ENCODE data around the gene ID2.

Gene ID2

GRCh38 chr2:8666581-8666980 lies 15.3 kb upstream of the ID2 start:
- H3K14ac ChIP-seq (ENCODE audit: low read length): no peak overlapping the region
- no peak for DNase-seq (ENCODE audit: low spot score)
- no peak overlapping the region for H3K4ac ChIP-seq (ENCODE audit: low read length)
- no peak overlapping the region for H3K23ac ChIP-seq (ENCODE audit: low read depth, low read length, poor library complexity)
- no peaks in the 10 kb centered on the region for H3K36me3 ChIP-seq (replicated peaks in 1 of 2; ENCODE audit: control insufficient read depth in 2 of 2, insufficient read depth in 2 of 2, low read length in 2 of 2)
- H2AFZ ChIP-seq (ENCODE audit: low read length): no peak overlapping the region
- no peak overlapping the region for H3K18ac ChIP-seq (ENCODE audit: low read length)
- H4K91ac ChIP-seq (ENCODE audit: low read depth, low read length, poor library complexity): no peak overlapping the region
- H2BK15ac ChIP-seq (ENCODE audit: low read length): no peak overlapping the region
- H4K8ac ChIP-seq (ENCODE audit: low read depth, low read length): no peak overlapping the region
- H2BK5ac ChIP-seq (ENCODE audit: low read length): no peak overlapping the region
- no CpG with 5 or more reads among the region's 5 CpGs for WGBS, 2 donors (ENCODE audit: extremely low coverage in 2 of 2, insufficient read length in 2 of 2, insufficient replicate concordance in 1 of 2)
- H3K9me3 ChIP-seq (replicated peaks in 1 of 2; ENCODE audit: control insufficient read depth in 2 of 2, insufficient read depth in 1 of 2, low read depth in 1 of 2, low read length in 2 of 2): peaks cover 0 to 2% of the 10 kb centered on the region in 2 donors
- H3K27me3 ChIP-seq (ENCODE audit: control insufficient read depth in 3 of 3, insufficient read depth in 3 of 3, low read depth in 1 of 3, low read length in 3 of 3): no peaks in the 10 kb centered on the region
- H3K4me3 ChIP-seq (ENCODE audit: low read length in 2 of 2): no peak overlapping the region
- peaks cover 0 to 2% of the 10 kb centered on the region in 2 donors for H3K4me1 ChIP-seq (ENCODE audit: control insufficient read depth in 2 of 2, insufficient read depth in 1 of 2, low read depth in 1 of 2, low read length in 2 of 2)
- no peak overlapping the region for H3K27ac ChIP-seq (replicated peaks; ENCODE audit: low read length)
- no peak overlapping the region for H3K4me2 ChIP-seq (ENCODE audit: insufficient read depth, low read length, poor library complexity, severe bottlenecking)
- no peak overlapping the region for H2BK12ac ChIP-seq (ENCODE audit: low read length)
- H2BK120ac ChIP-seq (ENCODE audit: low read depth, low read length): no peak overlapping the region
- H2AK5ac ChIP-seq (ENCODE audit: low read depth, low read length): no peak overlapping the region
- no peaks in the 10 kb centered on the region for H3K79me1 ChIP-seq (ENCODE audit: low read depth, low read length)
- H3K9ac ChIP-seq (ENCODE audit: low read depth, low read length, poor library complexity): no peak overlapping the region

- WGBS, 2 donors (ENCODE audit: extremely low coverage in 2 of 2, insufficient read length in 2 of 2, insufficient replicate concordance in 1 of 2): 100% methylated on average over 3 to 6 of the region's 6 CpGs
- no peaks in the 10 kb centered on the region for H3K79me1 ChIP-seq (ENCODE audit: low read depth, low read length)
These were observed 13.9 kb upstream of the ID2 start for GRCh38 chr2:8667896-8668512.

DNA sequence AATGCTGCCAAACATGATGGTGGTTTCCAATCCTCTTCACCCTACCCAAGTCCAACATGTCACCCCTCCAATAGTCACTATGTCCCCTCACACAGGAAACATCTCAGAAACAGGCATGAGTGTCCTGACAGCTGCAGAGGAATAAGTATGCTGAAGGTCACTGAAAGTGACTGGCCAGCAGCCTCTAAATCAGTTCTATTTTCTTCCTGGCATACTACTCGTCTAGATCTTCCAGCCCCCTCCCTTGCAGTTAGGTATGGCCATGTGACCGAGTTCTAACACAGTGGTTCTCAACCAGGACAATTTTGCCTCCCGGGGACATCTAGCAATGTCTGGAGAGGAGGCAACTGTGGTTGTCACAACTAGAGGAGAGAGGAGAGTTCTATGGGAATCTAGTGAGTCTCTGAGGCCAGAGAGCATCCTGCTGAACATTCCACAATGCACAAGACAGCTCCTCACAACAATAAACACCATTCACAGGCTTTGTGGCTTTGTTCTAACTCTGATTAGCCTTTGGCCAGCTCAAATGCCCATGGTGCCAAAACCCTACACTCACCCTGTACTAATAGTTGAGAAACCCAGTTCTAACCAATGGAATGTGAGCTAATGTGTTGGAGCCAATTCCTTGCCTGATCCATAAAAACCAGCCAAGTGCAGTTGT lies 12.6 kb upstream of the ID2 start:
- Histone ChIP-seq H4K91ac (ENCODE audit: low read depth, low read length, poor library complexity) (no peak overlapping the region), H3K27ac (replicated peaks; ENCODE audit: low read length) (no peak overlapping the region), H2AFZ (ENCODE audit: low read length) (no peak overlapping the region), H2BK5ac (ENCODE audit: low read length) (no peak overlapping the region), H3K4ac (ENCODE audit: low read length) (no peak overlapping the region), H3K14ac (ENCODE audit: low read length) (no peak overlapping the region), H3K36me3 (replicated peaks in 1 of 2; ENCODE audit: control insufficient read depth in 2 of 2, insufficient read depth in 2 of 2, low read length in 2 of 2) (no peaks in the 10 kb centered on the region), H3K79me1 (ENCODE audit: low read depth, low read length) (no peaks in the 10 kb centered on the region), H3K27me3 (ENCODE audit: control insufficient read depth in 3 of 3, insufficient read depth in 3 of 3, low read depth in 1 of 3, low read length in 3 of 3) (peaks cover 0 to 2% (median 0%) of the 10 kb centered on the region in 3 experiments), H3K9ac (ENCODE audit: low read depth, low read length, poor library complexity) (no peak overlapping the region), H3K23ac (ENCODE audit: low read depth, low read length, poor library complexity) (no peak overlapping the region), H3K4me1 (ENCODE audit: control insufficient read depth in 2 of 2, insufficient read depth in 1 of 2, low read depth in 1 of 2, low read length in 2 of 2) (peaks cover 0 to 2% of the 10 kb centered on the region in 2 donors), H3K18ac (ENCODE audit: low read length) (no peak overlapping the region), H2BK120ac (ENCODE audit: low read depth, low read length) (no peak overlapping the region), H3K9me3 (replicated peaks in 1 of 2; ENCODE audit: control insufficient read depth in 2 of 2, insufficient read depth in 1 of 2, low read depth in 1 of 2, low read length in 2 of 2) (peaks cover 8 to 10% of the 10 kb centered on the region in 2 donors), H2BK12ac (ENCODE audit: low read length) (no peak overlapping the region), H4K8ac (ENCODE audit: low read depth, low read length) (no peak overlapping the region), H2AK5ac (ENCODE audit: low read depth, low read length) (no peak overlapping the region), H3K4me2 (ENCODE audit: insufficient read depth, low read length, poor library complexity, severe bottlenecking) (no peak overlapping the region), H3K4me3 (ENCODE audit: low read length in 2 of 2) (no peak overlapping the region), H2BK15ac (ENCODE audit: low read length) (no peak overlapping the region)
- no CpG with 5 or more reads among the region's 3 CpGs for WGBS, 2 donors (ENCODE audit: extremely low coverage in 2 of 2, insufficient read length in 2 of 2, insufficient replicate concordance in 1 of 2)
- DNase-seq (ENCODE audit: low spot score): no peak

More at GRCh38 chr2:8667896-8668512, 13.9 kb upstream of the ID2 start:
- no peak overlapping the region for H3K4me3 ChIP-seq (ENCODE audit: low read length in 2 of 2)
- no peak overlapping the region for H3K4me2 ChIP-seq (ENCODE audit: insufficient read depth, low read length, poor library complexity, severe bottlenecking)
- H3K27ac ChIP-seq (replicated peaks; ENCODE audit: low read length): no peak overlapping the region
- peaks cover 0 to 2% of the 10 kb centered on the region in 2 donors for H3K4me1 ChIP-seq (ENCODE audit: control insufficient read depth in 2 of 2, insufficient read depth in 1 of 2, low read depth in 1 of 2, low read length in 2 of 2)
- no peak overlapping the region for H2BK120ac ChIP-seq (ENCODE audit: low read depth, low read length)
- H2AFZ ChIP-seq (ENCODE audit: low read length): no peak overlapping the region
- H4K8ac ChIP-seq (ENCODE audit: low read depth, low read length): no peak overlapping the region
- H3K9me3 ChIP-seq (replicated peaks in 1 of 2; ENCODE audit: control insufficient read depth in 2 of 2, insufficient read depth in 1 of 2, low read depth in 1 of 2, low read length in 2 of 2): peaks cover under 1 to 2% of the 10 kb centered on the region in 2 donors
- H3K18ac ChIP-seq (ENCODE audit: low read length): no peak overlapping the region
- DNase-seq (ENCODE audit: low spot score): no peak
- no peak overlapping the region for H3K23ac ChIP-seq (ENCODE audit: low read depth, low read length, poor library complexity)
- no peak overlapping the region for H3K14ac ChIP-seq (ENCODE audit: low read length)
- no peak overlapping the region for H2BK12ac ChIP-seq (ENCODE audit: low read length)
- H2AK5ac ChIP-seq (ENCODE audit: low read depth, low read length): no peak overlapping the region
- no peak overlapping the region for H4K91ac ChIP-seq (ENCODE audit: low read depth, low read length, poor library complexity)
- no peaks in the 10 kb centered on the region for H3K36me3 ChIP-seq (replicated peaks in 1 of 2; ENCODE audit: control insufficient read depth in 2 of 2, insufficient read depth in 2 of 2, low read length in 2 of 2)
- no peak overlapping the region for H3K4ac ChIP-seq (ENCODE audit: low read length)
- peaks cover 0 to under 1% (median 0%) of the 10 kb centered on the region in 3 experiments for H3K27me3 ChIP-seq (ENCODE audit: control insufficient read depth in 3 of 3, insufficient read depth in 3 of 3, low read depth in 1 of 3, low read length in 3 of 3)
- no peak overlapping the region for H3K9ac ChIP-seq (ENCODE audit: low read depth, low read length, poor library complexity)
- H2BK5ac ChIP-seq (ENCODE audit: low read length): no peak overlapping the region
- H2BK15ac ChIP-seq (ENCODE audit: low read length): no peak overlapping the region

DNA sequence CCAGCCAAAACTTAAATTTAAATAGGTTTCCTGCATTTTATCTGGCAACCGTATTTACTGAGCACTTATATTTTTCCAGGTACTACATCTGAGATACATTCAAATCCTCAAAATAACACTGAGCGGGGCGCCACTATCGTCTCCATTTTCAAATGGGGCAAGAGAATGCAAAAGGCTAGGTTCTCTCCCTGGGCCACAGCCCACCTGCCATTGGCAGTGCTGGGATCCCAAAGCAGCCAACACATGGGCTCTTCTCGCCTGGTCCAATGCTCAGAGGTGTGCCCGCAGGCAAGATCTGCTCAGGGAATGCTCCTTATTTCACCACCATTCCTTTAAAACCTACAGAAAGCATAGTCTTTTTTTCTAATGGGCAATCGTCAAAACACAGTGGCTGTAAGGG lies 11.3 kb upstream of the ID2 start:
- Histone ChIP-seq H2AFZ (ENCODE audit: low read length) (no peak overlapping the region), H2AK5ac (ENCODE audit: low read depth, low read length) (no peak overlapping the region), H3K79me1 (ENCODE audit: low read depth, low read length) (no peaks in the 10 kb centered on the region), H3K14ac (ENCODE audit: low read length) (no peak overlapping the region), H2BK15ac (ENCODE audit: low read length) (no peak overlapping the region), H3K9me3 (replicated peaks in 1 of 2; ENCODE audit: control insufficient read depth in 2 of 2, insufficient read depth in 1 of 2, low read depth in 1 of 2, low read length in 2 of 2) (peaks cover 16 to 17% of the 10 kb centered on the region in 2 donors), H3K4me1 (ENCODE audit: control insufficient read depth in 2 of 2, insufficient read depth in 1 of 2, low read depth in 1 of 2, low read length in 2 of 2) (peaks cover 0 to 2% of the 10 kb centered on the region in 2 donors), H3K27me3 (ENCODE audit: control insufficient read depth in 3 of 3, insufficient read depth in 3 of 3, low read depth in 1 of 3, low read length in 3 of 3) (peaks cover 0 to 4% (median 0%) of the 10 kb centered on the region in 3 experiments), H3K36me3 (replicated peaks in 1 of 2; ENCODE audit: control insufficient read depth in 2 of 2, insufficient read depth in 2 of 2, low read length in 2 of 2) (no peaks in the 10 kb centered on the region), H4K91ac (ENCODE audit: low read depth, low read length, poor library complexity) (no peak overlapping the region), H3K4me2 (ENCODE audit: insufficient read depth, low read length, poor library complexity, severe bottlenecking) (no peak overlapping the region), H2BK120ac (ENCODE audit: low read depth, low read length) (no peak overlapping the region), H2BK12ac (ENCODE audit: low read length) (no peak overlapping the region), H3K23ac (ENCODE audit: low read depth, low read length, poor library complexity) (no peak overlapping the region), H3K27ac (replicated peaks; ENCODE audit: low read length) (no peak overlapping the region), H3K9ac (ENCODE audit: low read depth, low read length, poor library complexity) (no peak overlapping the region), H4K8ac (ENCODE audit: low read depth, low read length) (no peak overlapping the region), H3K4me3 (ENCODE audit: low read length in 2 of 2) (no peak overlapping the region), H3K4ac (ENCODE audit: low read length) (no peak overlapping the region), H3K18ac (ENCODE audit: low read length) (no peak overlapping the region), H2BK5ac (ENCODE audit: low read length) (no peak overlapping the region)
- no CpG with 5 or more reads among the region's 7 CpGs for WGBS, 2 donors (ENCODE audit: extremely low coverage in 2 of 2, insufficient read length in 2 of 2, insufficient replicate concordance in 1 of 2)
- no peak for DNase-seq (ENCODE audit: low spot score)
